GM21717 (cell line): Measurements from ENCODE around the gene SMCO4.
"Not testable (repeated sequence)": the region's sequence is repeated elsewhere in the genome, so short reads cannot be mapped to it uniquely, and the experiment has no call there.

ENCODE experiments used
- ATAC-seq: cut with Tn5 transposase; IDR thresholded peaks from one replicate; pipeline ENCODE4 v1.9.1; 2021; ENCODE audit warnings: mild to moderate bottlenecking, moderate library complexity; ENCODE audit not compliant: unreplicated experiment

Gene SMCO4, protein sequence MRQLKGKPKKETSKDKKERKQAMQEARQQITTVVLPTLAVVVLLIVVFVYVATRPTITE

GRCh38 chr11:93543292-93543977 is at the start of gene SMCO4:
Gene SMCO4, minus strand, starts transcription at chr11:93543391. Its CDS starts 64,202 bp downstream, at chr11:93479189.
- ATAC-seq, result peak; percentile 83

DNA sequence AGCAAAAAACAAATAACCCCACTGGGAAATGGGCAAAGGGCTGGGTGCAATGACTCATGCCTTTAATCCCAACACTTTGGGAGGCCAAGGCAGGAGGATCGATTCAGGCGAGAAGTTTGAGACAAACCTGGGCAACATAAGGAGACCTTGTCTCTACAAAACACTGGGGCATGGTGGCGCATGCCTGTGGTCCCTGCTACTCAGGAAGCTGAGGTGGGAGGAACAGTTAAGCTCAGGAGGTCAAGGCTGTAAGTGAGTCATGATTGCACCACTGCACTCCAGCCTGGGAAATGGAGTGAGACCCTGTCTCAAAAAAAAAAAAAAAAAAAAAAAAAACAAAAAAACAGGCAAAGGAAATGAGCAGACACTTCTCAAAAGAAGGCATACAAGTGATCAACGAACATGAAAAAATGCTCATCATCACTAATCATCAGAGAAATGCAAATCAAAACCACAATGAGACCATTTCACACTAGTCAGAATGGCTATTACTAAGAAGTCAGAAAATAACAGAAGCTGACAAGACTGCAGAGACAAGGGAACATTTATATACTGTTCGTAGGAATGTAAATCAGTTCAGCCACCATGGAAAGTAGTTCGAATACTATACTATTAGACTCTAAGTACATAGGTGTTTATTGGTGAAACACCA is 48.2 kb upstream of the SMCO4 start:
- ATAC-seq, result peak; percentile 87

- no peak for ATAC-seq
Measured at GRCh38 chr11:93589347-93589746, 46.2 kb upstream of the SMCO4 start.

DNA sequence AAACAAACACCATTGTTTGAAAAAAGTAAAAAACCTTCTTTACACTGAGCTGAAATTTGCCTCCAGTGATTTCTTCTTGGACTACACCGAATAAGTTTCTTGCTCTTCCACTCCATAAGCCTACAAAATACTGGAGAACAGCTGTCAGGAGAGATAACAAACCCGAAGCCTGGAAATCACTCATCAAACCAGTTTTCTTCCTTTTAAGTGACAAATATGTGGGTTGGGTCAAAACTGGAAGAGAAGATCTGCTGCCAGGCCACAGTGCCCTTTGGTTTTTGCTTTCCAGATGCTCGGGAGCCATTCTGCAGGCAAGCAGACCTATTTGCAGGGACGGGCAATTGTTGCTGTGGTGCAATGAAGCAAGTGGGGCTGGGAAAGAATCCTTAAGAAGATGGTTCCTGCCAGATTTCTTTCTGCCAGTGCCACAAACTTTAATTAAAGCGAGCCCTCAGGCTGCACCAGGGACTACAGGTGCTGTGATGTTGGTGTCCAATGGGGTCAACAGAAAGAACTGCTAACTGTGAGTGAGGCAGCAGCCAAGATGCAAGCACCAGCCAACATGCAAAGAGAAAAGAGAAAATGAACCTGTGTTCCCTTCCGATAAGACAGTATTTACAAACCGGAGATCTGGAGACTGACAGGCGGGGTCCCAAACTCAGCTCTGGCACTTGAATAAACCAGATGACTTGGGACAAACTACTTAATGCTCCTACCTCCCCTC is 44.8 kb upstream of the SMCO4 start:
- no peak for ATAC-seq

GRCh38 chr11:93587425-93587824 is 44.2 kb upstream of the SMCO4 start:
- ATAC-seq, result not testable (repeated sequence)

DNA sequence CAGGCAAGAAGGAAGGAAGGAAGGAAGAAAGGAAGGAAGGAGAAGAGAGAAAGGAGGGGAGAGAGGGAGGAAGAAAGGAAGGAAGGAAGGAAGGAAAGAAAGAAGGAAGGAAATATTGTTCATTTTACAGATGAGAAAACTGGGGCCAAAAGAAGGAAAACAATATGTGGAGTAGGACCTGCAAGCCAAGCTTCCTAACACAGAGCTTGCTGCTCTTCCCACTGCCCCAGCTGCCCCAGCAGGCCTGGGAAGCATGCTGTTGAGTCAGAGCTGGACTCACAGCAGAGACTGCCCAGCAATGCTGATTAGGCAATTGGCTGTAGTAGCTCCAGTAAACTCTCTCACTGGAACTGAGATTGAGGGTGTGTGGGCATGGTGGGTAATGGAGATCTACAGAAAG is 42.6 kb upstream of the SMCO4 start:
- ATAC-seq, result no peak

- ATAC-seq, result no peak
Measured at GRCh38 chr11:93583490-93583889, 40.3 kb upstream of the SMCO4 start.

GRCh38 chr11:93579187-93579751 is 36.1 kb upstream of the SMCO4 start:
- no peak for ATAC-seq

DNA sequence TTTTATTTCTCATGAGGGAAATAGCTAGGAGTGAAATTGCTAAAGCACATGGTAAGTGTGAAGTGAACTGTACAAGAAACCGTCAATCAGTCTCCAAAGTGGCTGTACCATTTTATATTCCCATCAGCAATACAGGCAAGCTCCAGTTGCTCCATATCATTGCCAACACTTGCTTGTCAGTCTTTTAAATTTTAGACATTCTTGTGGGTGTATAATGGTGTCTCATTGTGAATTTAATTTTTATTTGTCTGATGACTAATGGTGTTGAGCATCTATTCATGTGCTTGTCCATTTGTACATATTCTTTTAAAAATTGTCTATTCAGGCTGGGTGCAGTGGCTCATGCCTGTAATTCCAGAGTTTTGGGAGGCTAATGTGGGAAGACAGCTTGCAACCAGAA is 34.1 kb upstream of the SMCO4 start:
- no peak for ATAC-seq

- ATAC-seq, result not testable (repeated sequence)
Measured at GRCh38 chr11:93576870-93577269, 33.7 kb upstream of the SMCO4 start.

GRCh38 chr11:93574638-93575220 is 31.5 kb upstream of the SMCO4 start:
- no peak for ATAC-seq

- no peak for ATAC-seq
Measured at GRCh38 chr11:93573184-93573583, 30.0 kb upstream of the SMCO4 start.

- no peak for ATAC-seq
Measured at GRCh38 chr11:93572621-93573020, 29.4 kb upstream of the SMCO4 start.

GRCh38 chr11:93572171-93572570 is 29.0 kb upstream of the SMCO4 start:
- ATAC-seq, result no peak

DNA sequence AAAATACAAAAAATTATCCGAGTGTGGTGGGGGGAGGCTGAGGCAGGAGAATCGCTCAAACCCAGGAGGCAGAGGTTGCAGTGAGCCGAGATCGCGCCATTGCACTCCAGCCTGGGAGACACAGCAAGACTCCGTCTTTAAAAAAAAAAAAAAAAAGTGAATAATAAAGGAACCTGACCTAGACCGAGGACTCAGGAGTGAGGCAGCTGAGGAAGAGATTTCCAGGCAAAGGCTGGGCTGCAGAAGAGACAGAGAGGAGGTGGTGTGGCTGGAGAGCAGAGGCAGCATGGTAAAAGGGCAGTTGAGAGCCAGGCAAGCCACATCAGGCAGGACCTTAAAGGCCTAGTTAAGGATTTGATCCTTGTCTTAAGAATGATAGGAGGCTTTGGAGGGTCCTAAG is 28.4 kb upstream of the SMCO4 start:
- ATAC-seq, result no peak

GRCh38 chr11:93570759-93571413 is 27.7 kb upstream of the SMCO4 start:
- ATAC-seq, result no peak

DNA sequence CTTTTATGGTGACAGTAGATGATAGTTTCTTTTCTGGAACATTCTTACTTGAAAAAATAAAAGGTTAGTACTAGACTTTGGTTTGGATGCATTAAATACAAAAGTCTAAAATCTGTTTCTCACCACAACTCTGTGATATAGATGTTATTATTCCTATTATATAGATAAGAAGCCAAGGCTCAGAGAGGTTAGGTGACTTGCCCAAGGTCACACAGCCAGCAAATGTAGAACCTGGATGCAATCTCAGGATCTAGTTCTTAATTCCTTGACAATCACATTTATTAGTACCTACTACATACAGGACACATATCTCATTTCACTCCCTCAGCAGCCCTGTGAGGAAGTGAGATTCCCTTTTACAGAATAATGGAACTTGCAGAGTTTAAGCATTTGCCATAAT is 26.3 kb upstream of the SMCO4 start:
- no peak for ATAC-seq

DNA sequence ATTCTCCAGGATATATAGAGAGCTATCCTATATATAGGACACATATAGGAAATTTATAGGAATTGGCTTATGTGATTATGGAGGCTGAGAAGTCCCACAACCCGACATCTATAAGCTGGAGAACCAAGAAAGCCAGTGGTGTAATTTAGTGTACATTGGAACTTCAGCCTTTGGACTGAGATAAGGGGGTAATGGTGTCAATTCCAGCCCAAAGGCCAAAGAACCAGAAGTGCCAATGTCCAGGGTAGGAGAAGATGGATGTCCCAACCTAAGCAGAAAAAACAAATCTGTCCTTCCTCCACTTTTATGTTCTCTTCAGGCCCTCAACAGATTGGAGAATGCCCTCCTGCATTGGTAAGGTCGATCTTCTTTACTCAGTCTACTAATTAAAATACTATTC is 25.5 kb upstream of the SMCO4 start:
- no peak for ATAC-seq

- no peak for ATAC-seq
Measured at GRCh38 chr11:93567401-93567895, 24.3 kb upstream of the SMCO4 start.

DNA sequence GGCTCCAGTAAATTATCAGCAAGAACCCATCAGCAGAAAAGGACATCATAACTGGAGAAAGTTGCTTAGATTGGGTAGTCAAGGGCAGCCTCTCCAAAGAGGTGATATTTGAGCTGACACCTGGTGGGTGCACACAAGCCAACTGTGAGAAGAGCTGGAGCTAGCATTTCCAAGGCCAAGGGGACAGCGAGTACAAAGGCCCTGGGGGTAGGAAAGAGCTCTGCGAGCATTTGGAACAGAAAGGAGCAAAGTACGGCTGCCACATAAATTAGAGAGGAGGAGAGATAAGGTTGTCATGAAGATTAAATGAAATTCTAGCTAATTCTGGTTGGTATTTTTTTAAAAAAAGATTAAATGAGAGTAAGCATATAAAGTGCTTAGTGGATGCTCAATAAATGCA is 21.7 kb upstream of the SMCO4 start:
- no peak for ATAC-seq
